HepG2 (cell line): ENCODE data around the gene XPO5. TPM values are rescaled to one million over a fixed set of nuclear protein-coding genes. Genes with fewer than 3 reads are reported as not detected.

Experiments used
- ATAC-seq: fragments of 200-7000 bp; cut with Tn5 transposase; 3 replicates; pipeline ENCODE4 v1.9.1; 2020; ENCODE audit warnings: mild to moderate bottlenecking, moderate library complexity
- BruUV-seq: library from RNA; stranded (reverse); fragments of 400-500 nt; replicated peaks from 2 replicates; lab custom pipeline; 2021; lab: Mats Ljungman, UMichigan
- CTCF ChIA-PET: fragments of 300-600 bp; formaldehyde crosslinking; extraction: SDS; loops from one replicate; lab custom pipeline; 2021; ENCODE audit warnings: low total read pairs, inconsistent platforms, low intra/inter-chr PET ratio; lab: Yijun Ruan, JAX
- POLR2A ChIA-PET: fragments of 350-600 bp; sonication (Branson Sonifier 250); formaldehyde crosslinking; loops from one replicate; lab custom pipeline; 2020; ENCODE audit warnings: antibody characterized with exemption, inconsistent platforms; lab: Yijun Ruan, JAX
- DNase-seq: peaks from one replicate; pipeline ENCODE4 v3.0.0-alpha.2; 2015; ENCODE audit warnings: low spot score
- FAIRE-seq: peaks from 3 replicates; lab custom pipeline; 2011; peaks lifted over from hg19 to GRCh38; lab: Jason Lieb, UNC
- H2AFZ ChIP-seq: one replicate; pipeline ENCODE4 v1.6.1; 2011; ENCODE audit warnings: low read length, inconsistent platforms
- H3K27ac ChIP-seq: fragments of 300-600 bp; 3 replicates; pipeline ENCODE4 v1.8.0; 2011; ENCODE audit warnings: mixed run types, mild to moderate bottlenecking, mixed read lengths, low read length, inconsistent platforms; ENCODE audit not compliant: insufficient read depth; ENCODE audit errors: extremely low read length
- H3K27me3 ChIP-seq, 2 experiments: fragments of 200-600 bp in 1 of 2; 2 replicates in 1 of 2; 3 replicates in 1 of 2; pipeline versions ENCODE4 v1.6.0 to v1.8.0; 2011; ENCODE audit warnings: low read length in 2 of 2, mild to moderate bottlenecking in 2 of 2, moderate library complexity in 2 of 2, inconsistent platforms in 1 of 2; ENCODE audit not compliant: insufficient read depth in 2 of 2, control insufficient read depth in 1 of 2
- H3K36me3 ChIP-seq, 2 experiments: fragments of 200-600 bp in 1 of 2; replicated peaks in 1 of 2; 2 replicates in 1 of 2; 3 replicates in 1 of 2; pipeline versions ENCODE4 v1.5.1 to v1.8.0; 2011; ENCODE audit warnings: low read length in 2 of 2, inconsistent platforms in 1 of 2; ENCODE audit not compliant: insufficient read depth in 2 of 2, control insufficient read depth in 1 of 2
- H3K4me1 ChIP-seq: 2 replicates; pipeline ENCODE4 v1.5.1; 2012; ENCODE audit warnings: low read length, inconsistent platforms; ENCODE audit not compliant: insufficient read depth
- H3K4me2 ChIP-seq: 2 replicates; pipeline ENCODE4 v1.6.0; 2011; ENCODE audit warnings: low read depth, low read length, inconsistent platforms
- H3K4me3 ChIP-seq, 3 experiments: fragments of 200-600 bp in 1 of 3; sonication (generic), shearing (Covaris generic) in 1 of 3; replicated peaks in 1 of 3; 2 replicates each; pipeline ENCODE4 v1.5.1; 2011 to 2016; ENCODE audit warnings: low read length in 3 of 3, inconsistent platforms in 2 of 3, low read depth in 2 of 3, mild to moderate bottlenecking in 2 of 3, control low read depth in 1 of 3, mixed read lengths in 1 of 3; ENCODE audit not compliant: insufficient read depth in 1 of 3
- H3K79me2 ChIP-seq: one replicate; pipeline ENCODE4 v1.6.1; 2011; ENCODE audit warnings: low read length, inconsistent platforms; ENCODE audit not compliant: insufficient read depth
- H3K9ac ChIP-seq: 2 replicates; pipeline ENCODE4 v1.6.0; 2011; ENCODE audit warnings: mild to moderate bottlenecking, low read depth, low read length, inconsistent platforms; ENCODE audit not compliant: insufficient read depth
- H3K9me3 ChIP-seq: 2 replicates; pipeline ENCODE4 v1.5.1; 2012; ENCODE audit warnings: mild to moderate bottlenecking, low read length
- H4K20me1 ChIP-seq: 2 replicates; pipeline ENCODE4 v1.6.0; 2011; ENCODE audit warnings: inconsistent platforms, mild to moderate bottlenecking, low read length, moderate library complexity; ENCODE audit not compliant: insufficient read depth
- AKAP8 ChIP-seq: sonication (generic); formaldehyde crosslinking; IDR thresholded peaks from 2 replicates; pipeline ENCODE4 v1.5.1; 2020; ENCODE audit warnings: mild to moderate bottlenecking, missing genetic modification reagents
- CTCF ChIP-seq: sonication (generic); formaldehyde crosslinking; IDR thresholded peaks from 2 replicates; pipeline ENCODE4 v1.5.0; 2020; ENCODE audit warnings: mild to moderate bottlenecking, missing genetic modification reagents, moderate library complexity
- MAX ChIP-seq: IDR thresholded peaks from 2 replicates; pipeline ENCODE4 v1.6.1; 2012; ENCODE audit warnings: inconsistent platforms
- MIER2 ChIP-seq: IDR thresholded peaks from 2 replicates; pipeline ENCODE4 v1.6.1; 2016; ENCODE audit warnings: missing biosample characterization, missing genetic modification reagents
- NR2C2 ChIP-seq: sonication (generic); formaldehyde crosslinking; IDR thresholded peaks from 2 replicates; pipeline ENCODE4 v1.4.0; 2020; ENCODE audit warnings: missing genetic modification reagents, mild to moderate bottlenecking, moderate library complexity, borderline replicate concordance
- NR2F2 ChIP-seq: IDR thresholded peaks from 2 replicates; pipeline ENCODE4 v1.6.1; 2012; ENCODE audit warnings: low read depth, inconsistent platforms, borderline replicate concordance
- TCF12 ChIP-seq, 2 experiments: fragments of 450-650 bp in 1 of 2; sonication (generic) in 1 of 2; formaldehyde crosslinking in 1 of 2; IDR thresholded peaks; 2 replicates each; pipeline versions ENCODE4 v1.6.1 to v1.8.0; 2017 to 2022; ENCODE audit warnings: antibody characterized with exemption in 1 of 2, mild to moderate bottlenecking in 1 of 2, missing genetic modification reagents in 1 of 2, moderate library complexity in 1 of 2
- ZBED4 ChIP-seq: sonication (generic); formaldehyde crosslinking; IDR thresholded peaks from 2 replicates; pipeline ENCODE4 v1.4.0; 2020; ENCODE audit warnings: missing genetic modification reagents, borderline replicate concordance
- ZBTB37 ChIP-seq: sonication (generic); formaldehyde crosslinking; IDR thresholded peaks from 2 replicates; pipeline ENCODE4 v1.4.0; 2020; ENCODE audit warnings: mild to moderate bottlenecking, missing genetic modification reagents
- ZNF580 ChIP-seq: IDR thresholded peaks from 2 replicates; pipeline ENCODE4 v1.6.1; 2016; ENCODE audit warnings: low read depth, borderline replicate concordance
- ZNF7 ChIP-seq: IDR thresholded peaks from 2 replicates; pipeline ENCODE4 v1.6.1; 2016; ENCODE audit warnings: missing biosample characterization, missing genetic modification reagents
- WGBS: methylation state at CpG from one replicate; pipeline ENCODE4 v1.1.6; 2017; ENCODE audit warnings: low lambda C conversion rate; 5-methylcytosine and 5-hydroxymethylcytosine counted together
- in situ Hi-C: cut with HindIII; loops from 2 replicates; pipeline ENCODE4 v1.10.0; 2017; ENCODE audit warnings: low pct_unique_long_range_greater_than_20kb; ENCODE audit not compliant: extremely low pct_ligation_motif_present
- intact Hi-C: fragments of 100-400 bp; cut with micrococcal nuclease; formaldehyde crosslinking; loops from one replicate; pipeline ENCODE4 v1.10.0; 2022; ENCODE audit not compliant: unreplicated experiment
- polyA plus RNA-seq, 8 experiments: library from polyadenylated mRNA; depleted of rRNA in 3 of 8; stranded (reverse) in 7 of 8; unstranded in 1 of 8; fragments of >200 nt; fragmentation: Illumina TruSeq in 4 of 8; extraction: Trizol in 4 of 8; gene quantifications; 2 replicates each; pipeline versions ENCODE4 v1.2.1 to v1.2.3, GENCODE V29; 2011 to 2016; ENCODE audit warnings: low read depth in 4 of 8, missing spikeins in 1 of 8, mixed read lengths in 1 of 8; ENCODE audit not compliant: insufficient read depth in 1 of 8
- total RNA-seq, 5 experiments: library from RNA; depleted of rRNA; stranded (reverse); fragments of >200 nt; fragmentation: Illumina TruSeq; extraction: Trizol; gene quantifications; 2 replicates each; pipeline ENCODE4 v1.2.3, GENCODE V29; 2016; ENCODE audit warnings: low read depth in 1 of 5

XPO5 gene
- total and polyA plus RNA-seq, 2 of the 13 experiments (the other 11 are each of a cell fraction or from before 2014, with no cell fraction given) = 52.2 to 68.0 TPM

GRCh38 chr6:43493833-43494232, 82.0 kb downstream of the XPO5 start (continued):
- no peak for TF ChIP-seq ZBED4 (CRISPR knock-in tag)

- in situ Hi-C loops = loop anchor here (5.0 kb wide), 1 partner anchor 36 kb away; the partner anchor contains the start of gene DLK2
- Histone ChIP-seq H3K9ac (peak overlapping the region; percentile 16), H3K4me2 (peak overlapping the region; percentile 50), H3K9me3 (no peaks in the 10 kb centered on the region), H3K4me1 (peaks cover 2% of the 10 kb centered on the region), H3K4me3 (0 out of 6 replicates have a peak overlapping the region, but pooled peaks of 1 of the 3 experiments have one; percentile 30), H3K36me3 (peaks cover 8 to 10% of the 10 kb centered on the region in 2 experiments), H3K27ac (no peak overlapping the region), H3K79me2 (peaks cover 50% of the 10 kb centered on the region), H2AFZ (no peak overlapping the region), H4K20me1 (no peaks in the 10 kb centered on the region), H3K27me3 (no peaks in the 10 kb centered on the region)
- WGBS = 87% methylated on average over 2 of the region's 2 CpGs
- no peak for ATAC-seq
- TF ChIP-seq NR2C2 (CRISPR knock-in tag) (no peak), MIER2 (0 out of 2 replicates have a peak, but pooled peaks have one; percentile 37), CTCF (CRISPR knock-in tag) (peak; percentile 43), AKAP8 (CRISPR knock-in tag) (0 out of 2 replicates have a peak, but pooled peaks have one; percentile 24), MAX (no peak), ZNF7 (CRISPR knock-in tag) (no peak), ZBTB37 (CRISPR knock-in tag) (no peak), ZNF580 (CRISPR knock-in tag) (peak; percentile 8; the same call in 1 of the 2 replicates), TCF12 (IDR thresholded peaks at IDR 0.05) (no peak), TCF12 (CRISPR knock-in tag; IDR thresholded peaks at IDR 0.05) (no peak), NR2F2 (no peak)
- intact Hi-C loops = loop anchor here (5.0 to 10.0 kb wide), 2 partner anchors 58 to 231 kb away; no protein-coding TSS in a partner anchor
- POLR2A ChIA-PET = interaction anchor here (1.1 to 6.4 kb wide), 9 partner anchors 8 to 66 kb away, joined by 4 to 141 read pairs (median 6); partner anchors contain the start of genes ABCC10, DLK2, LRRC73 and TJAP1
- DNase-seq = no peak
- no TSS peak for BruUV-seq
- FAIRE-seq = no peak
- CTCF ChIA-PET = no interaction called here
These were observed 82.6 kb downstream of the XPO5 start for GRCh38 chr6:43493230-43493629.
